K562 (cell line): ENCODE results near the gene KYAT1. TPM values are rescaled to one million over a fixed set of nuclear protein-coding genes. Genes with fewer than 3 reads are reported as not detected.

ENCODE experiments used
- CBFA2T2 ChIP-seq: fragments of 450-650 bp; conservative IDR thresholded peaks from 2 replicates; pipeline ENCODE4 v1.6.1; 2017; ENCODE audit warnings: mild to moderate bottlenecking
- CEBPB ChIP-seq: fragments of 450-650 bp; IDR thresholded peaks from 2 replicates; pipeline ENCODE4 v1.6.1; 2016; ENCODE audit warnings: missing genetic modification characterization, missing compliant biosample characterization
- CEBPG ChIP-seq, 3 experiments: fragments of 200-800 bp in 1 of 3; sonication (Bioruptor generic) in 1 of 3; sonication (generic) in 1 of 3; formaldehyde crosslinking in 1 of 3; IDR thresholded peaks in 2 of 3; conservative IDR thresholded peaks in 1 of 3; 2 replicates each; pipeline versions ENCODE4 v1.6.1 to v1.8.0; 2016 to 2022; ENCODE audit warnings: missing compliant biosample characterization in 2 of 3, missing genetic modification characterization in 2 of 3, mild to moderate bottlenecking in 1 of 3, missing genetic modification reagents in 1 of 3
- CHD1 ChIP-seq: fragments of 200-600 bp; sonication (generic); IDR thresholded peaks from one replicate; pipeline ENCODE4 v1.6.1; 2012; ENCODE audit warnings: mild to moderate bottlenecking, moderate library complexity, low read length, inconsistent platforms
- CREB3L1 ChIP-seq: fragments of 450-650 bp; IDR thresholded peaks from 2 replicates; pipeline ENCODE4 v1.6.1; 2014; ENCODE audit warnings: low read depth, mild to moderate bottlenecking, moderate library complexity, borderline replicate concordance
- ETV6 ChIP-seq, 3 experiments: fragments of 150-350 bp in 1 of 3; sonication (generic) in 1 of 3; formaldehyde crosslinking in 1 of 3; IDR thresholded peaks; 2 replicates each; pipeline versions ENCODE4 v1.6.1 to v1.8.0; 2014 to 2022; ENCODE audit warnings: borderline replicate concordance in 2 of 3, low read depth in 2 of 3, antibody characterized with exemption in 1 of 3, low read length in 1 of 3, mild to moderate bottlenecking in 1 of 3, missing genetic modification reagents in 1 of 3
- GTF2F1 ChIP-seq: IDR thresholded peaks from 2 replicates; pipeline ENCODE4 v1.6.1; 2011; ENCODE audit warnings: low read depth, low read length, improper control_type of control experiment
- HES1 ChIP-seq: fragments of 450-650 bp; IDR thresholded peaks from 2 replicates; pipeline ENCODE4 v1.6.1; 2016; ENCODE audit warnings: low read depth, mild to moderate bottlenecking, moderate library complexity
- KDM1A ChIP-seq, 2 experiments: fragments of 450-650 bp; IDR thresholded peaks; 2 replicates each; pipeline ENCODE4 v1.6.1; 2016; ENCODE audit warnings: mild to moderate bottlenecking in 2 of 2
- L3MBTL2 ChIP-seq: fragments of 450-650 bp; IDR thresholded peaks from 2 replicates; pipeline ENCODE4 v1.6.1; 2016; ENCODE audit warnings: mild to moderate bottlenecking, moderate library complexity
- NCOR1 ChIP-seq: fragments of 450-650 bp; IDR thresholded peaks from 2 replicates; pipeline ENCODE4 v1.6.1; 2016; ENCODE audit warnings: mild to moderate bottlenecking, moderate library complexity
- RBM34 ChIP-seq: fragments of 200-400 bp; formaldehyde crosslinking; IDR thresholded peaks from 2 replicates; pipeline ENCODE4 v1.6.1; 2018; ENCODE audit warnings: low read length, borderline replicate concordance; ENCODE audit not compliant: insufficient read depth
- THRAP3 ChIP-seq: fragments of 450-650 bp; IDR thresholded peaks from 2 replicates; pipeline ENCODE4 v1.6.1; 2016; ENCODE audit warnings: mild to moderate bottlenecking, inconsistent platforms, borderline replicate concordance
- VEZF1 ChIP-seq: fragments of 200-800 bp; sonication (Bioruptor generic); IDR thresholded peaks from 2 replicates; pipeline ENCODE4 v1.6.1; 2017; ENCODE audit warnings: missing genetic modification characterization, missing compliant biosample characterization
- ZNF384 ChIP-seq: IDR thresholded peaks from 2 replicates; pipeline ENCODE4 v1.6.1; 2012; ENCODE audit warnings: low read depth, low read length, improper control_type of control experiment
- polyA plus RNA-seq, 8 experiments: library from polyadenylated mRNA; depleted of rRNA in 4 of 8; stranded (reverse) in 5 of 8; unstranded in 3 of 8; fragments of >200 nt; fragmentation: Nextera tagmentation in 2 of 8; fragmentation: Illumina TruSeq in 1 of 8; extraction: Ambion mirVana in 2 of 8; extraction: Trizol in 1 of 8; gene quantifications; 2 replicates each; pipeline versions ENCODE4 v1.2.1 to v1.2.3, GENCODE V29; 2011 to 2014; ENCODE audit warnings: inconsistent platforms in 1 of 8, missing spikeins in 1 of 8
- total RNA-seq, 7 experiments: library from RNA; depleted of rRNA in 6 of 7; stranded (reverse); fragments of >200 nt in 6 of 7; fragmentation: Illumina TruSeq in 2 of 7; extraction: Trizol in 2 of 7; gene quantifications; 2 replicates each; pipeline versions ENCODE4 v1.2.1 to v1.2.3, GENCODE V29; 2011 to 2021; ENCODE audit warnings: low replicate concordance in 1 of 7

The KYAT1 gene
- total and polyA plus RNA-seq, 9 of the 15 experiments (the other 6 are each of a cell fraction or from before 2014, with no cell fraction given): 6.4 to 16.8 (median 11.1) TPM

- no peak for TF ChIP-seq HES1
- TF ChIP-seq CEBPG (CRISPR knock-in tag; IDR thresholded peaks at IDR 0.05): peak; percentile 66; the same call in 1 of the 2 replicates
- peak in 1 of 2 experiments; percentile 47; a peak in 2 of 4 replicates for TF ChIP-seq CEBPG (tag; conservative IDR thresholded peaks at IDR 0.05 in 1 of 2, IDR thresholded peaks at IDR 0.05 in 1 of 2)
- peak; percentile 38 for TF ChIP-seq CBFA2T2
- TF ChIP-seq CEBPB (tag): peak; percentile 95
- no peak for TF ChIP-seq CHD1
- TF ChIP-seq VEZF1 (CRISPR knock-in tag): peak; percentile 42; the same call in 1 of the 2 replicates
- no peak for TF ChIP-seq ETV6 (IDR thresholded peaks at IDR 0.05; ENCODE audit: borderline replicate concordance in 1 of 2, low read depth in 2 of 2, low read length in 1 of 2)
- TF ChIP-seq ETV6 (CRISPR knock-in tag; IDR thresholded peaks at IDR 0.05; ENCODE audit: borderline replicate concordance): no peak
- TF ChIP-seq KDM1A (IDR thresholded peaks at IDR 0.05): peak; percentile 47 to 62; a peak in 3 of 4 replicates
- TF ChIP-seq THRAP3: no peak
- TF ChIP-seq ZNF384: peak; percentile 88
- TF ChIP-seq L3MBTL2: peak; percentile 35; the same call in 1 of the 2 replicates
- peak; percentile 25; the same call in 1 of the 2 replicates for TF ChIP-seq NCOR1
- TF ChIP-seq RBM34: no peak
- no peak for TF ChIP-seq GTF2F1
- peak; percentile 29; the same call in 1 of the 2 replicates for TF ChIP-seq CREB3L1
- TF ChIP-seq, all 486 proteins: peak for 18
Measured at GRCh38 chr9:128913995-128914772, 32.4 kb upstream of the KYAT1 start (continued).
